GM23248 (cell line): Measurements from ENCODE around the gene GPD1L.

ENCODE experiments used
- EZH2 ChIP-seq: fragments of 200-600 bp; sonication (generic); IDR thresholded peaks from 2 replicates; pipeline ENCODE4 v1.6.1; 2018; ENCODE audit warnings: antibody characterized with exemption, mild to moderate bottlenecking; ENCODE audit not compliant: insufficient read depth, poor library complexity, severe bottlenecking
- EZH2phosphoT487 ChIP-seq: fragments of 200-600 bp; sonication (generic); IDR thresholded peaks from 2 replicates; pipeline ENCODE4 v1.6.1; 2018; ENCODE audit warnings: antibody characterized with exemption, moderate library complexity, mild to moderate bottlenecking, low read depth; ENCODE audit not compliant: insufficient read depth

DNA sequence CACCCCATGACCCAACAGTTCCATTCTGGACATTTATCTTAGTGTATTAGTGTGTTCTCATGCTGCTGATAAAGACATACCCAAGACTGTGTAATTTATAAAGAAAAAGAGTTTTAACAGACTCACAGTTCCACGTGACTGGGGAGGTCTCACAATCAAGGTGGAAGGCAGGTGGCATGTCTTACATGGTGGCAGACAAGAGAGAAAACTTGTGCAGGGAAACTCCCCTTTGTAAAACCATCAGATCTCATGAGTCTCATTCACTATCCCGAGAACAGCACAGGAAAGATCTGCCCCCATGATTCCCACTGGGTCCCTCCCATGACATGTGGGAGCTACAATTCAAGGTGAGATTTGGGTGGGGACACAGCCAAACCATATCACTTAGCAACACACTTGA is 21.6 kb upstream of the GPD1L start:
- TF ChIP-seq EZH2phosphoT487 (no peak), EZH2 (no peak)
